ENCODE measurements around the gene BCAM. TPM values are rescaled to one million over a fixed set of nuclear protein-coding genes. Genes with fewer than 3 reads are reported as not detected.

The BCAM gene
- total and polyA plus RNA-seq, 2 experiments from 2014 or later = 34.7 to 77.1 TPM

DNA sequence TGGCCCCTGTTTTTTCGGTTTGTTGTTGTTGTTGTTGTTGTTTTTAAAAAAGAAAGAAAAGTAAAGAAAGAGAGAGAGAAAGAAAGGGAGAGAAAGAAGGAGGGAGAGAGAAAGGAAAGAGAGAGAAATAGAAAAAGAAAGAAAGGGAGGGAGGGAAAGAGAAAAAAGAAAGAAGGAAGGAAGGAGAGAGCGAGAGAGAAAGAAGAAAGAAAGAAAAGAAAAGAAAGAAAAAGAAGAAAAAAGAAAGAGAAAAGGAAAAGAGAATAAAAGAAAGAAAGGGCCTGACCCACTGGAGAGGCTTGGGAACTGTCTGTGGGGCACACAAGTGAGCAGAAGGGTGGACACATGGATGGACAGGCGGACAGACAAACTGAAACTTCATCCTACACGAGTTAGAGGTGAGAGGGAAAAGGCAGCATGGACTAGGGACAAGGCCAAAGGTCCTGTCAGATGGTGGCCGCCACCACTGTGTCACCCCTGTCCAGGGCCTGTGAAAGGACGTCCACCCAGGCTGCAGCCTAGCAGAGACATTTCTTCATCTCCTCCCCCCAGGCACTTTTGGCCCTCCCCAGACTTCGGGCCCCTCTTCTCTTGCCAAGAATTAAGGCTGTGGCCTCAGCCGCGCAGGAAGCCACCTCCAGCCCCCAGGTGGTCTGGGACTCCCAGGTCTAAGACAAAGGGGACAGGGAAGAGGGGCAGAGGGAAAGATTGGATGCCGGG lies 9.1 kb upstream of the BCAM start:
- TF ChIP-seq EZH2 (IDR thresholded peaks at IDR 0.05; ENCODE audit: borderline replicate concordance) (no peak), EZH2phosphoT487 (IDR thresholded peaks at IDR 0.05; ENCODE audit: low read depth, severe bottlenecking, unreplicated experiment) (no peak)
- TF ChIP-seq, protein P1, sequence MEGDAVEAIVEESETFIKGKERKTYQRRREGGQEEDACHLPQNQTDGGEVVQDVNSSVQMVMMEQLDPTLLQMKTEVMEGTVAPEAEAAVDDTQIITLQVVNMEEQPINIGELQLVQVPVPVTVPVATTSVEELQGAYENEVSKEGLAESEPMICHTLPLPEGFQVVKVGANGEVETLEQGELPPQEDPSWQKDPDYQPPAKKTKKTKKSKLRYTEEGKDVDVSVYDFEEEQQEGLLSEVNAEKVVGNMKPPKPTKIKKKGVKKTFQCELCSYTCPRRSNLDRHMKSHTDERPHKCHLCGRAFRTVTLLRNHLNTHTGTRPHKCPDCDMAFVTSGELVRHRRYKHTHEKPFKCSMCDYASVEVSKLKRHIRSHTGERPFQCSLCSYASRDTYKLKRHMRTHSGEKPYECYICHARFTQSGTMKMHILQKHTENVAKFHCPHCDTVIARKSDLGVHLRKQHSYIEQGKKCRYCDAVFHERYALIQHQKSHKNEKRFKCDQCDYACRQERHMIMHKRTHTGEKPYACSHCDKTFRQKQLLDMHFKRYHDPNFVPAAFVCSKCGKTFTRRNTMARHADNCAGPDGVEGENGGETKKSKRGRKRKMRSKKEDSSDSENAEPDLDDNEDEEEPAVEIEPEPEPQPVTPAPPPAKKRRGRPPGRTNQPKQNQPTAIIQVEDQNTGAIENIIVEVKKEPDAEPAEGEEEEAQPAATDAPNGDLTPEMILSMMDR (IDR thresholded peaks at IDR 0.05; ENCODE audit: poor library complexity) = no peak
- Histone ChIP-seq H4K20me1 (ENCODE audit: insufficient read depth, poor library complexity, severe bottlenecking) (no peaks in the 10 kb centered on the region), H3K4me1 (ENCODE audit: insufficient read depth) (no peaks in the 10 kb centered on the region), H3K9me2 (replicated peaks; ENCODE audit: insufficient read depth) (no peaks in the 10 kb centered on the region), H3K27me3 (no peaks in the 10 kb centered on the region), H3K36me3 (replicated peaks; ENCODE audit: insufficient read depth, low read depth) (no peaks in the 10 kb centered on the region), H2AFZ (no peak overlapping the region), H3K9me3 (ENCODE audit: low read depth) (no peaks in the 10 kb centered on the region), H3K4me3 (no peak overlapping the region), H3K27ac (no peak overlapping the region), H3K79me2 (no peaks in the 10 kb centered on the region), H3K4me2 (no peak overlapping the region)
- 77% methylated on average over 10 of the region's 10 CpGs for WGBS (ENCODE audit: low lambda C conversion rate, missing lambda C conversion rate)
- no peak for DNase-seq (ENCODE audit: low spot score)

DNA sequence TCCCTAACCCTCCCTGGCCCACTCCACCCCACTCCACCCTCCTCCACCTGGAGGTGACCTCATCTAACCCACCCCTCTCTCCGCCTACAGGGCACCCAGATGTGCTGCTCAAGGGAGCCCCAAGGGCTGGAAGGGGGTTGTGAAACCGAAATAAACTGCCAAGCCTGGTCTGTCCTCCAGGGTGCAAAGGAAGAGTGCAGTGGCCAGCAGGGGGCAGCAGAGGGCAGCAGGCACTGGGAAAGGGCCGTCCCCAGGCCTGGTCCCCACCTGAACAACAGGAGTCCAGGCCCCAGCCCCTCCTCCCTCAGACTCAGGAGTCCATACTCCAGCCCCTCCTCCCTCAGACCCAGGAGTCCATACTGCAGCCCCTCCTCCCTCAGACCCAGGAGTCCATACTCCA lies 8.4 kb upstream of the BCAM start:
- TF ChIP-seq EZH2phosphoT487 (IDR thresholded peaks at IDR 0.05; ENCODE audit: low read depth, severe bottlenecking, unreplicated experiment) = no peak
- TF ChIP-seq, protein P1 (IDR thresholded peaks at IDR 0.05; ENCODE audit: poor library complexity) = peak; percentile 97
- H3K79me2 ChIP-seq = no peaks in the 10 kb centered on the region
- H3K9me3 ChIP-seq (ENCODE audit: low read depth) = no peaks in the 10 kb centered on the region
- H3K4me3 ChIP-seq = no peak overlapping the region
- no peak overlapping the region for H3K4me2 ChIP-seq
- no peak overlapping the region for H2AFZ ChIP-seq
- H4K20me1 ChIP-seq (ENCODE audit: insufficient read depth, poor library complexity, severe bottlenecking) = no peaks in the 10 kb centered on the region
- H3K27ac ChIP-seq = no peak overlapping the region
- H3K4me1 ChIP-seq (ENCODE audit: insufficient read depth) = no peaks in the 10 kb centered on the region
- 7% methylated on average over 3 of the region's 3 CpGs for WGBS (ENCODE audit: low lambda C conversion rate, missing lambda C conversion rate)
- no peaks in the 10 kb centered on the region for H3K27me3 ChIP-seq
- H3K36me3 ChIP-seq (replicated peaks; ENCODE audit: insufficient read depth, low read depth) = no peaks in the 10 kb centered on the region
- DNase-seq (ENCODE audit: low spot score) = peak; percentile 92
- no peaks in the 10 kb centered on the region for H3K9me2 ChIP-seq (replicated peaks; ENCODE audit: insufficient read depth)

DNA sequence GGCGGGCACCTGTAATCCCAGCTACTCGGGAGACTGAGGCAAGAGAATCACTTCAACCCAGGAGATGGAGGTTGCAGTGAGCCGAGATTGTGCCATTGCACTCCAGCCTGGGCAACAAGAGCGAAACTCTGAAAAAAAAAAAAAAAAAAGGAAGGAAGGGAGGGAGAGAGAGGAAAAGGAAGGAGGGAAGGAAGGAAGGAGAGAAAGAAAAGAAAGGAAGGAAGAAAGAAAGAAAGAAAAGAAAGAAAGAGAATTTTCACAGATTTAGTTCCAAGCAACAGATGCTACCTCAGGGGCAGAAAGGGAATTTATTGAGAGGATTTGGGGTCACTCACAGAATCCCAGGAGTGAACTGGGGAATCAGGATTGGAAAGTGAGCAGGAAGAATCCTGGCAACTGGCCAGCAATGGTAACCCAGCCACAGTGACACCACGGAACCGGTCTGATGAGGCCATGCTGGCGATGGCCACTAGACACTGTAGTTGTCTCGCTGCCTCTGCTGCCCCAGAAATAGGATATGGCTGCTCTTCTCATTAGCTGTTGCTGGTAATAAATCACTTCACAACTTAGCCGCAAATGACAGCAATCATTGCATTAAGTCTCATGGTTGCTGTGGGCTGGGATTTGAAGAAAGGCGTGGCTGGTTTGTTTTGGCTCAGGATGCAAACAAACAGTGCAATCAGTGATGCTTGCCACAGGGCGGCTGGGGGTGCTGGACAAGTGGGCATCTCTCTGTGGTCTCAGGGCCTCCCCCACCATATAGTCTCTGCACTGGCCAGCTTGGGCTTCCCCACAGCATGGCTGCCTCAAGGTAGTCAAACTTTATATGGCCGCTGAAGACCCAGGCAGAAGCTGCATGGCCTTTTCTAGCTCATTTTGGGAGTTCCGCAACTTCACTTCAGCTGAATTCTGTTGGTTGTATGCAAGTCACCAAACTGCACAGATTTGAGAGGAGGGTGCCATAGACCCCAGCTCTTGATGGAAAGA lies 5.2 kb upstream of the BCAM start:
- no peaks in the 10 kb centered on the region for H3K27me3 ChIP-seq
- TF ChIP-seq EZH2 (IDR thresholded peaks at IDR 0.05; ENCODE audit: borderline replicate concordance) (no peak), EZH2phosphoT487 (IDR thresholded peaks at IDR 0.05; ENCODE audit: low read depth, severe bottlenecking, unreplicated experiment) (no peak)
- TF ChIP-seq, protein P1 (IDR thresholded peaks at IDR 0.05; ENCODE audit: poor library complexity) = no peak
- 94% methylated on average over 13 of the region's 13 CpGs for WGBS (ENCODE audit: low lambda C conversion rate, missing lambda C conversion rate)
- no peaks in the 10 kb centered on the region for H4K20me1 ChIP-seq (ENCODE audit: insufficient read depth, poor library complexity, severe bottlenecking)
- H3K36me3 ChIP-seq (replicated peaks; ENCODE audit: insufficient read depth, low read depth) = no peaks in the 10 kb centered on the region
- DNase-seq (ENCODE audit: low spot score) = peak; percentile 2
- no peak overlapping the region for H3K4me3 ChIP-seq
- no peaks in the 10 kb centered on the region for H3K79me2 ChIP-seq
- no peaks in the 10 kb centered on the region for H3K9me3 ChIP-seq (ENCODE audit: low read depth)
- no peak overlapping the region for H3K27ac ChIP-seq
- H2AFZ ChIP-seq = no peak overlapping the region
- no peak overlapping the region for H3K4me2 ChIP-seq
- no peaks in the 10 kb centered on the region for H3K9me2 ChIP-seq (replicated peaks; ENCODE audit: insufficient read depth)
- peaks cover 15% of the 10 kb centered on the region for H3K4me1 ChIP-seq (ENCODE audit: insufficient read depth)

All from hepatocyte (in vitro differentiated cells).